Progenitor cell of endocrine pancreas (in vitro differentiated cells): ENCODE data around the gene KANSL1. TPM values are rescaled to one million over a fixed set of nuclear protein-coding genes. Genes with fewer than 3 reads are reported as not detected.

Experiments used
- DNase-seq: peaks from one replicate; pipeline ENCODE4 v3.0.0; 2021; ENCODE audit warnings: low spot score; ENCODE audit not compliant: unreplicated experiment
- H3K27ac Mint-ChIP-seq: 2 replicates; pipeline ENCODE4 v1.8.0; 2021; ENCODE audit warnings: mild to moderate bottlenecking, moderate library complexity, mixed read lengths
- H3K27me3 Mint-ChIP-seq: 2 replicates; pipeline ENCODE4 v1.8.0; 2021; ENCODE audit warnings: mixed read lengths
- H3K36me3 Mint-ChIP-seq: 2 replicates; pipeline ENCODE4 v1.8.0; 2022; ENCODE audit warnings: mixed read lengths; ENCODE audit not compliant: insufficient read depth
- H3K4me1 Mint-ChIP-seq: 2 replicates; pipeline ENCODE4 v1.8.0; 2021; ENCODE audit warnings: low read depth, mixed read lengths
- H3K4me3 Mint-ChIP-seq: 2 replicates; pipeline ENCODE4 v1.8.0; 2021; ENCODE audit warnings: low read depth, mild to moderate bottlenecking, moderate library complexity, mixed read lengths
- H3K9me3 Mint-ChIP-seq: 2 replicates; pipeline ENCODE4 v1.8.0; 2021; ENCODE audit warnings: low read depth, mixed read lengths
- CTCF ChIP-seq: fragments of 200-600 bp; sonication (generic); IDR thresholded peaks from one replicate; pipeline ENCODE4 v1.5.0; 2021; ENCODE audit warnings: antibody characterized with exemption, mild to moderate bottlenecking; ENCODE audit not compliant: unreplicated experiment
- total RNA-seq: library from RNA; stranded (reverse); gene quantifications from 2 replicates; pipeline ENCODE4 v1.2.1, GENCODE V29; 2021

Gene KANSL1
- total RNA-seq, 1 donor from 2014 or later = 173 TPM

- Mint-ChIP-seq H3K36me3 (peaks cover 6% of the 10 kb centered on the region), H3K27me3 (no peaks in the 10 kb centered on the region), H3K4me1 (peaks cover 33% of the 10 kb centered on the region), H3K9me3 (no peaks in the 10 kb centered on the region), H3K4me3 (no peak overlapping the region), H3K27ac (no peak overlapping the region)
- TF ChIP-seq CTCF = no peak
- no peak for DNase-seq
Observed at GRCh38 chr17:46176975-46177374, 16.3 kb downstream of the KANSL1 start.

- TF ChIP-seq CTCF = no peak
- DNase-seq = no peak
- peaks cover 15% of the 10 kb centered on the region for H3K36me3 Mint-ChIP-seq
- no peaks in the 10 kb centered on the region for H3K27me3 Mint-ChIP-seq
- no peak overlapping the region for H3K4me3 Mint-ChIP-seq
- no peaks in the 10 kb centered on the region for H3K9me3 Mint-ChIP-seq
- H3K27ac Mint-ChIP-seq = peak overlapping the region; percentile 3
- peaks cover 32% of the 10 kb centered on the region for H3K4me1 Mint-ChIP-seq
Observed at GRCh38 chr17:46175891-46176290, 17.3 kb downstream of the KANSL1 start.

GRCh38 chr17:46173153-46173552, 20.1 kb downstream of the KANSL1 start:
- Mint-ChIP-seq H3K4me3 (no peak overlapping the region), H3K9me3 (no peaks in the 10 kb centered on the region), H3K27ac (peak overlapping the region; percentile 8), H3K27me3 (no peaks in the 10 kb centered on the region), H3K4me1 (peaks cover 22% of the 10 kb centered on the region), H3K36me3 (peaks cover 29% of the 10 kb centered on the region)
- no peak for DNase-seq
- TF ChIP-seq CTCF = no peak

GRCh38 chr17:46171939-46172338, 21.3 kb downstream of the KANSL1 start:
- Mint-ChIP-seq H3K9me3 (no peaks in the 10 kb centered on the region), H3K4me3 (no peak overlapping the region), H3K36me3 (peaks cover 32% of the 10 kb centered on the region), H3K27ac (no peak overlapping the region), H3K4me1 (peaks cover 23% of the 10 kb centered on the region), H3K27me3 (no peaks in the 10 kb centered on the region)
- no peak for DNase-seq
- no peak for TF ChIP-seq CTCF

- H3K27ac Mint-ChIP-seq = peak overlapping the region; percentile 22
Observed at GRCh38 chr17:46170639-46171429, 22.4 kb downstream of the KANSL1 start.

More at GRCh38 chr17:46170639-46171429, 22.4 kb downstream of the KANSL1 start:
- H3K9me3 Mint-ChIP-seq = no peaks in the 10 kb centered on the region
- H3K27me3 Mint-ChIP-seq = no peaks in the 10 kb centered on the region
- no peak overlapping the region for H3K4me3 Mint-ChIP-seq
- peaks cover 32% of the 10 kb centered on the region for H3K36me3 Mint-ChIP-seq
- DNase-seq = no peak
- TF ChIP-seq CTCF = no peak
- H3K4me1 Mint-ChIP-seq = peaks cover 20% of the 10 kb centered on the region
